GM21390 (cell line): ENCODE results near the gene SDSL.

Experiments
- ATAC-seq: cut with Tn5 transposase; IDR thresholded peaks from one replicate; pipeline ENCODE4 v1.9.1; 2021; ENCODE audit not compliant: unreplicated experiment

SDSL gene

DNA sequence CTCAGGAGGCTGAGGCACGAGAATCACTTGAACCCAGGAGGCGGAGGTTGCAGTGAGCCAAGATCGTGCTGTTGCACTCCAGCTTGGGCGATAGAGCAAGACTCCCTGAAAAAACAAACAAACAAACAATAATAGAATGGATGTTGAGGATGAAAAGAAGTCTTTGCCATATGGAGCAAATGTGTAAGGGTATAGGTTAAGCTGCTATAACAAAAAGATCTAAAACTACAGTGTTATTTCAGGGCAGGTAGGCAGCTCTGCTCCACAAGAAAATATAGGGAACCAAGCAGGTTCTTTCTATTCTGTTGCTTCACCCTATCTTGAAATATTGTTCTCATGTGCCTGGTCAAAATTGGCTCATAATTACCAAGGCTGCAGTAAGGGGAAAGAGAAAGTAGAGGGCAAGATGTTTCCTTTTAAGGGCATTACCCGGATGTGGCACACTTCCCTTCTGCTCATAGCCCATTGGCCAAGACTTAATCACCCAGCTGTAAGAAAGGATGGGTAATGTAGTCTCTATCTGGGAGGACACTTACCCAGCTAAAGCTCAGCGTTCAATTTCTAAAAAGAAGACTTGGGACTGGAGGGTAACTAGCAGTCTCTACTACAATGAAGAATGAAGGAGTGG lies 23.5 kb downstream of the SDSL start:
- ATAC-seq, result no peak

DNA sequence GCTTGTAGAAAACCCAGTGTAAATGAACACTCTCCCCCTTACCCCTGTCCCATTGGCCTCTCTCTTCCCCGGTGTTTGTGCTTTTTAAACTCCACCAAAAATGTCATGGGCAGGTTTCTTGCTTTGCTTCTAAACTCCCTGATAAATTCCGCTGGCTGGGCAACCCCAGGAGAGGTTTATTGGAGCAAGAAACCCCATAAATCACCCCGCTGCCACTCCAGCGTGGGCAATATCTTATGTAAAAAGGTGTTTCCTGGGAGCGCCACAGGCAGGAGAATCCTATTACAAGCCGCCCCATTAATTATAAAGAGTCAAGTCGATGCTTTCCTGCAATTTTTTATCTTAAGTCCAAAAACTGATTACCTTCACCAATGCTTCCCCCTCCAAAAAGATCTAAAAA lies 26.7 kb downstream of the SDSL start:
- no peak for ATAC-seq

DNA sequence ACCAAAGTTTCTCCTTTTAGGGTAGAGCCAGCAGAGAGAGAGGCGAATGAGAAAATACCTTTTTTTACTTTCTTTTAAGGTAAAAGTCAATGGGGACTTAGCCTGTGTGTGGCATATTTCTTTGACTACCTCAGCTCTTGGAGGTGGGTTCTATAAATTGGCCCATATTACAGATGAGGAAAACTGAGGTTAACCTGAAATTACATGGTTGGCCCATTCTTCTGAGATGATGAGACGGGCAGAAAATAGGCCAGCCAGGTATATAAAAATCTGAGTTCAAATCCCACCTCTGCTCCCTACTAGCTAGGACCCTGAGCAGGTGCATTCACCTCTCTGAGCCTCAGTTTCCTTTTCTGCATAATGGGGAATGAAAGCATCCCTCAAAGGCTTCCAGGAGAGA lies 27.1 kb downstream of the SDSL start:
- ATAC-seq, result no peak

DNA sequence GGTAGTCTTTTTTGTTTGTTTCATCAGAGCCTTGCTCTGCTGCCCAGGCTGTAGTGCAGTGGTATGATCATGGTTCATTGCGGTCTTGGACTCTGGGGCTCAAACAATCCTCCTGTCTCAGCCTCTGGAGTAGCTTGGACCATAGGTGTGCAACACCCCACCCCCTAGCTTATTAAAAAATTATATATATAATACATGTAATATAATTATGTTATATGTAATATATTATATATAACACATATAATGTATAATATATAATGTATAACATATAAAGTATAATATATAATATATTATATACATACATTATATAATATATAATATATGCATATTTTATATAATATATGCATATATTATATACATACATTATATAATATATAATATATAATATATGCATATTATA lies 27.7 kb downstream of the SDSL start:
- ATAC-seq, result no peak

DNA sequence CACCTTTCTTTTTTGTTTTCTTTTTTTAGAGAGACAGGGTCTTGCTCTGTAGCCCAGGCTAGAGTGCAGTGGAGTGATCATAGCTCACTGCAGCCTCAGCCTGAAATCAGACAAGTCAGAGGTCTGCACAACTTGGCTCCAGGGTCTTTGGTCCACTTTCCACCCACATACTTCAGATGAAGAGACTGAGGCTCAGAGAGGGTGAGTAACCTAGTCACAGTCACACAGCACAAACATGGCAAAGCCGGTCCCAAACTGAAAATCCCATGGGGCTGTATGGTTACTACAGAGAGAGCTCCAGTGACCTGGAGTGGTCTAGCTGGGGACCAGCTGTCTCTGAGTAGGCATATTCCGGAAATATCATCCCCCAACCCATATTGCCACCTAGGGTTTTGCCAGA lies 30.3 kb downstream of the SDSL start:
- ATAC-seq, result no peak

DNA sequence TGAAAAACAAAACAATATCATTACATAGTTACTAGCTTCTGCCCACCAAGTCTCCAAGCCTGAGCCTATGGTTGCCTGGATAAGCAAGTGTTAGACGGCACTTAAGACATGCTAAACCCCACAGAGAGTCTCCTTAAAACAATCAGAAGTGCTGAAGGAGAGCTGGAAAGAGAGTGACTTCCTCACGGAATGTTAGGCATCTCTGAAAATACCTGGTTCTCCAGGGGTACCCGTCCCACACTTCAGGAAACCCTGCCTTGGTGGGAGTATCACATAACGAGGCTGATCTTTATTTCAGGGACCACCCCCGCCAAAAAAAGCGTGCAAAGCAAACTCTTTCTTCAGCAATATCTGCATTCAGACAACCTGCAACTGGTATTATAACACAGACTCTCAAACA lies 31.1 kb downstream of the SDSL start:
- no peak for ATAC-seq

DNA sequence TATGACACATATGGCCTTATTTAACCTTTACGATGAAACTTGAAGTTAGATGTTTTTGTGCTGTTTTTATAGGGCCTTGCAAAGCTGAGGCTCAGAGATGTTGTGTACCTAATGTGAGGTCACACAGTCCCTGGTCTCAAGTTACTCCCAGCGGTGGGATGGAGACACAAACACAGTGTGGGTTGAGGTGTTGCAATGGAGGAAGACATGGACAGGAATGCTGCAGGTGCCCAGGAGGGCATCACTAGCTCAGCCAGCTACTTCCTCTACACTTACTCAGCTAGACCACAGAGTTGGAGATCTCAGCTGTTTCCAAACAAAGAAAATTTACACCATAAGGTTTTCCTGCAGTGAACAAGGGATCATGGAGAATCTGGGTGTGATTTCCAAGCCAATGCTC lies 34.0 kb downstream of the SDSL start:
- ATAC-seq, result no peak

DNA sequence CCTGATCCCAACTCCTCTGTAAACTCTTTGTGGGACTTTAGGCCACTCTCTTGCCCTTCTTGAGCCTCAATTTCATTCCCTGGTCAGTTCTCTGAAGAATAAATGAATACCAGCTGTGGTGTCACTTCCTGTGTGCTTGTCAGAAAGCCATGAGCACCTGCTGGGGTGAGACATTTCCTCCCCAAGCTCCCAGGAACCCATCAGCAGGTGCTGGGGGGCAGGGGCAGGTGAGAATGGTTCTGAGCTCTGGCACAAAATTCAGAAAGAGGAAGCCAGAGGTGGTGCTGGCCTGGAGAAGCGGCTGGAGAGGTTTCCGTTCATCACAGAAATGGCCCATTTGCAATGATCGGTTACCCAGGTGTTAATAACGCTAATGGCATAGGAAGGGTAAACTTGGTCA lies 34.6 kb downstream of the SDSL start:
- no peak for ATAC-seq

DNA sequence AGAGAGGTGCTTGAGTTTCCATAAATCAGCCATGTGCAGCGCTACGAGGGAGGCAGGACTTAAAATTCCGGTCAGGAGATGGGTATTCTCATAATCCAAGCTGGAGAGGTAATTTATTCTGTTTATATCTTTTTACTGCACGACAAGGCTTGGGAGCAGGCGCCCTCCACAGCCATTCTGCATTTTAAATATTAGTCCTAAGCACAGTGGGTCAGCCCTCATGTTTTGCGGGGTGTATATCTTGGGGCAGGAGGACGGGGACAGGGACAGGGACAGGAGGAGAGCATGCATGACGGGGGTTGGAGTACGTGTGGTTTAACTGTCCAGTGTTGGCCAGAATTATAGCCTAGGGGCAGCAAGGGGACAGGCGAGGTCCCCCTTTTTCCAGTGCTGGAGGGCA lies 35.0 kb downstream of the SDSL start:
- ATAC-seq, result no peak

DNA sequence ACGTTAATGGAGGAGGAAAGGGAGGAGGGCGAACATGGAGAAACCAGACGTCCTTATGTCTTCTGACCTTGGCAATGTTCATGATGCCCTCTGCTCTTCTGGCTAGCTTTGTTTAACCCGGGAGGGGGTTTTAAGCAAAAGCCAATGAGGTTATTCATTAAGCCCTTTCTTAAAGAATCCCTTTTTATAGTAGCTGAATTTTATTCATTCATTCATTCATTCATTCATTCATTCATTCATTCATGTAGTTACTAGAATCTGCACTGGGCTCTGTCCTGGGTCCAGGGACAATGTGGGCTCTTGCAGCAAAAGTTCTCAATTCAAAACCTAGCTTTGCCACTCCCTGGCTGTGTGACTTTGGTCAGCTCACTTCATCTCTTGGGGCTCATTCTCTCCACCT lies 35.5 kb downstream of the SDSL start:
- ATAC-seq, result no peak

DNA sequence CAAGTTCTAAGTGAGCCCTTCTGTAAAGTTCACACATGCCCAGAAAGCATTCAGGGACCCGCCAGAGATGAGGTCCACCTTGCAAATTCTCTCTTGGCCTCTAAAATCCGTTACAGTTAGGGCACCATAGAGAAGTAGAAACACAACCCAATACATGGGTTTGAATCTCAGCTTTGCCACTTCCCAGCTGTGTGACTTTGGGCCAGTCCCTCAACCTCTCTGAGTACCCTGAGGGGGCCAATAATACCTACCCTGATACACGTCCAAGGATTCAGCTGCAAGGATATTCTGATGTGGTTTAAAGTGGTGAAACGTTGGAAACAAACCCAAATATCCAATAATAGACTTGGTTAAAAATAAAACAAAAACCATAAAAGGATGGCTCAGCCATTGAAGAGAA lies 37.8 kb downstream of the SDSL start:
- no peak for ATAC-seq

DNA sequence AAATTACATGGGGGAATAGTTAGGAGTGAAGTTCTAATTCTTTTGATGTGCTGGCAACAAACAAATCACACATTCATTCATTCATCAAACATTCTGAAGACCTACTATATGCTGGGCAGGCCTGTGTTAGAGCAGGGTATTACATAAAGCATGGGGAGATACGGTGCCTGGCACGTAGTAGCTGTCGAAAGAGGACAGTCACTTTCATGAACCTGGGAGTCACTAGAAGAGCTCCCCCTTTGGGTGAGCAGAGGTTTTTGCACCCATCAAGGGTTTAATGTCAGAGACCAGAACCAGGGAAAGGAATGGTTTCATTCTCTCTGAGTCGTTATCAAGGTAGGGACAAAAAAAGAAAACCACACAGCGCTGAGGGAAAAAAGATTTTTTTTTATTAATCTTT lies 39.5 kb downstream of the SDSL start:
- ATAC-seq, result no peak

DNA sequence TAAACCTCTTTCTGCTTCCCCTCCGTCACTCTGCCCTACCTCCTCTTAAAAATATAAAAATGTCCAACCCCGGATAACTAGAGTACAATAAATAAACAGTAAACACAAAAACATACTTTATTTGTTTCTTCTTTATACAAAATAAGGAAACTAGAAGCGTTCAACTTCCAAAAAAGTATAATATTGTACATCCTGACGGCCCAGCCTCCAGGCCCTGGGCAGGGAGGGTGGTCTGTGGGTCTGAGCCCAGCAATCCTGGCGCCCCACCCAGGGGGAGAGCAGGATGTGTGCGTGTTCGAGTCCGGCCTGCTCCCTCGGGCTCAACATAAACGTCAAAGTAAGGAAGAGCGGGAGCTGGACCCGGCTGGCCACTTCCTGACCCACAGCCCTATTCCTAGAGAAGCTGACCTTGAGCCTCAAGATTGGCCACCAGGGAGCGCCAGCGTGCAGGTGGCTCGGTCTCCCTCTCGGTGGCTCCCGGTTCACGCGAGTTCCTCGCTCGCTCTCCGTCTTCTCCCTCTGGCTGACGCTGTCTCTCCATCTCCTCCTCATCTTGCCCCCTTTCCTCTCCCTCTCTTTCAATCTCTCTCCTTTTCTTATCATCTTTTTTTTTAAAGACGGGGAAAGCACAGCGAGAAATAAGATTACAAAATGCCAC lies 40.1 kb downstream of the SDSL start:
- ATAC-seq, result no peak

DNA sequence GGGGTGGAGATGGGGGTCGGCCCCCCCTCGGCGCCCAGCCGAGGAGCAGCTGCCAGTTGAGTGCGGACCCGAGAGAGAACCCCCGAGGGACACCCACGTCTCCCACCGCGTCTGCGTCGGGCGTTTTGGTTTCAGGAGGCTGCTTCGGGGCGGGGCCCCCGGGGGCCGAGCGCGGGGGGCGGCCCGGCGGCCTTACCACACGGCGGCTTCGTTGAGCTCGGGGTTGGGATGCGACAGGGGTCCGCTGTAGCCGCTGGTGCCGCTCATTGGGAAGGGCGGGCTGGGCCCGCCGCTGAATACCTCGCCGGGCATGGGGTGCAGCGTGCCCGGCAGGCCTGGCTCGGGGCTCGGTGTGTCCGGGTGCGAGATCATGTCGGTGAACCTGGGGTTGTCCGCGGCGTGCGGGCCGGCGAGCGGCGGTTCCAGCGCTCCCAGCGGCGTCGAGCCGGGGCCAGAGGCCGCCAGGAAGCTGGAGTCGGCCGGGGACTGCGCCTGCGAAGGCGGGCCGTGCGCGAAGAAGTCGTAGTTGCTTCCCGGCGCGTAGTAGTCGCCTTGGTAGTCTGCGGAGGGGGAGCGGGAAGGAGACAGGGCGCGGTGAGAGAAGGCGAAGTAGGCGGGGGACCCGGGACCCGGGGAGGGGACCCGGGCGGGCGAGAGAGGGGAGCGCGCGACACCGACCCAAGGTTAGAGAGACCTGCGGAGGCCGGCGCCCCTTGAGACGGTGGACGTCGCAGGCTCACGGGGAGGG lies 41.0 kb downstream of the SDSL start:
- ATAC-seq, result no peak

DNA sequence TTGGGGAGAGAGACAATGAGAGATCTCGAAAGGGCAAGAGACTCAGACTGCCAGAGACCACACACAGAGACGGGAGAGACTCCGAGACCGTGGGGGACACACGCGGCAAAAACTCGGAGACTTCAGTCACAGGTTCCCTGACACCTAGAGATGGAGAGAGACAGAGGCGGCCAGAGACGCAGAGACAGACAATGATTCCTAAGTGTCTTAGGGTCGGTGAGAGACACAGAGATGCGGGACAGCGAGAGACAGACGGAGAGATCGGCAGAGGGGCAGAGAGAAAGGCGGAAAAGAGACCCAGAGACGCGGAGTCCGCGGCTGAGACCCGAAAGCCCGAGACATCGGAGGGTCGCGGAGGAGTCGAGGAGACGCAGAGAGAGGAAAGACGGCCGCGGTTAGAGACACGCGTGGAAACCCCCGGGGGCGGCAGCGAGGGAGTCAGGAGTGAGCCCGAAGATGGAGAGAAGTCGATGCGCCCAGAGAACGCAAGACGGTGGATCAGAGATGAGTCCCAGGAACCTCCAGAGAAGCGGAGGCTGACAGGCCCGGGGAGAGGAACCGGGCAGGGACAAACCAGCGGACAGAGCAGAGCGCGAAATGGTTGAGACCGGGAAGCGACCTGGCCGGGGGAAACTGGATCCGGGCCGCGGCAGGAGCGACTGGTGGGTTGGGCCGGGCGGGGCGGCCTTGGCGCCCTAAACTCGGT lies 41.7 kb downstream of the SDSL start:
- ATAC-seq, result no peak

DNA sequence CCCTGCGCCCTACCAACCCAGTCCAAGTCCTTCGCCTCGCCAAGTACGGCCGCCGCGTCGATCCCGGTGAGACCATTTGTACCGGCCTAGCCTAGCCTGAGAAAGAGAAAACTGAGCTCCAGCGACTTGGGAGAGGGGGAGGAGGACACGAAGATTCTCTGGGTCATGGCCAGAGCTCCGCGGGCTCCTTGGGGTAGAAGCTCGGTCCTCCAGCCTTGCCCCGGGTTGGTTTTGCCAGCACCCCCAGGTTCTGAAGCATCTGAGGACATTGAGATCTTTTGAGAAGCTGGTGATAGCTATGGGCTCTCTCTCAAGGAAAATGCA lies 42.2 kb downstream of the SDSL start:
- no peak for ATAC-seq

DNA sequence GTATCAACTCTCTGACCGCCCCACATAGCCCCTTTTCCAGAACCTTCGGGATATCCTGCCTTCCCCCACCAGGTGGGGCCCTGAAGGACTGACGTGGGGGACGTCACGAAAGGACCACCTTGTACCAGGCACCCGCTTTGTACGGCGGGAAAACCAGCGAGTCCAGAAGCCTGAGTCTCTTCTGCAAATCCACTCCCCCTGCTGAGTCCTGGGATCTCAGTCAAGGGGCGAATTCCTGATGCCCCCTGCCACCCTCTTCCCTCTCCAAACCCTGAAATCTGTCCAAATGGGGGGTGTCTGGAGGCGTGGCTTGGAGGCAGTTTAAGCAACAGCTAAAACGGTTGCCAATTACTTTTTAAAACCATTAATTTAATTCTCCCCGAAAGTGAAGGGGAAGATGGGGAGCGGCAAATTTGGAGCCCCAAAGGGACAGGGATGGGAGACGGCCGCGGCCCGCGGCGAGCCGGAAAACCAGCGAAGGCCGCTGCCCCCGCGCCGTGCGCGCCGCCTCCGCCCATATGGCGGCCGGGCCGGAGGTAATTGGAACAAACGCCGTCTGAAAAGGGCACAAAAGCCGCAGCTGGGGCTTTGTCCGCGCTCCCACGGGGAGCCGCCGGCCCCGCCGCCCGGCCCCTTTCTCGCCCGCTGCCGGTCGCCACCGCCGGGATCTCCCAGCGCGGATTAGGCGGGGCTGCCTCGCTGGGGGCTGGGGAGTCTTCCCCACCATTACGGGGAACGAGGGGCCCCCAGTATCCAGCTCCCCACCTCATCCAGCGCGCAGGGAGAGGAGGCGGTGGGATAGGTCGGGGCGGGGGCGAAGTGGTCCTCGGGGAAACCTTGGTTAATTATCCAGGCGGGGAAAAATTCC lies 42.9 kb downstream of the SDSL start:
- ATAC-seq, result no peak

DNA sequence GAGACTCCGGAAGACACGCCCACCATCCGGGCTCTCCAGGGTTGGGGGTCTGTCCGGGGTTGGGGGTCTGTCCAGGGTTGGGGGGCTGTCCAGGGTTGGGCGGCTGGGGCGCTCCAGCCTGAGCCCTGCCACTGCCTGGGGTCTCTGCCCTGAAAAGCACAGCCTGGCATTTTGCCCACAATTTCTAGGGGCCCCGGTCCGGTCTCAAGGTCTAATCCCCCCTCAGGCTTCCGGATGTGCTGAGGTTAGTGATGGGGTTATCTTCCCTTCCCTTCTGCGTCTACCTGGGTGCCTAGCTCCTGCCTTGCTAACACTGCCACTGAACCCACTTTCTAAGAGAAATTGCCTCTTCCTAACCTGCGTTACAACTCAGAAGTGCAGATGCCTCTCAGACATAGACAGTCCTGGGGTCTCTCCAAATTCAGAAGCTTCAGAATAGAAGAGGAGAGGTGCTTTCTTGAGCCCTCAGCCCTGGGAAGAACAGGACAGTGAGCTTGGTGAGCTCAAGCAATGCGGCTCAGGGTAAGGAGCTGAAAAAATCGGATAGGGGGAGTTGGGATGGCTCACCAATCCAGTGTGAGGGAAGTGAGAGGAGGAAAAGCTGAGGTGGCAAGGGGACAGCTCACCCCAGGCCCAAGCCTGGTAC lies 43.8 kb downstream of the SDSL start:
- ATAC-seq, result no peak

DNA sequence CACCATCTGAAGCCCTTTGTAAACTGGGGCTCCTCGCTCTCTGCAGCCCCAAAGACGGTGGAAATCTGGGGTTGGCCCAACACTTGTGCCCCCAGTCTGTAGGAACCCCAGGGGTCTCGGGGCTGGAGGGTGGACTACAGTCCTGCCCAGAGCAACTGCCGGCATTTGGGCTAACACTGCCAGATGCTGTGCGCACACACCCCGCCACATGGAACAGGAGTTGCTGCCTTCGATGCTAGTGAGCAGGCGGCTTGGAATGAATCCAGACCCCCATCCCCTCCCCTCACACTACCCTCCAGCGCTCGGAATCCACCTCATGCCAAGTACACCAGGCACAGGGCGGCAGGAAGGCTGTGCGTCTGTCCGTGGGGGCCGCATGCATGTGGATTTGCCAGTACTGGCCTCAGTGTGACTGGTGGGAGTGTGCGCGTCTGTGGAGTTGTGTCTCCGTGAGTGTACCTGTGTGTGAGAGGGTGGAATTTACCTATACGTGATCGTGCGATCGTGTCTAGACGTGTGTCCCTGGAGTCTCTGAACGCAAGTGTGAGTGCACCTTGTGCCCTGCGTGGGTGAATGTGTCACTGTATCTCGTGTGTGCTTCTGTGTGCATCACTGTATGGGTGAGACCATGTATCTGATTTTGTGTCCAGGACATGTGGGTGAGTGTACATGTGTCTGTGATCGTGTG lies 44.4 kb downstream of the SDSL start:
- no peak for ATAC-seq

DNA sequence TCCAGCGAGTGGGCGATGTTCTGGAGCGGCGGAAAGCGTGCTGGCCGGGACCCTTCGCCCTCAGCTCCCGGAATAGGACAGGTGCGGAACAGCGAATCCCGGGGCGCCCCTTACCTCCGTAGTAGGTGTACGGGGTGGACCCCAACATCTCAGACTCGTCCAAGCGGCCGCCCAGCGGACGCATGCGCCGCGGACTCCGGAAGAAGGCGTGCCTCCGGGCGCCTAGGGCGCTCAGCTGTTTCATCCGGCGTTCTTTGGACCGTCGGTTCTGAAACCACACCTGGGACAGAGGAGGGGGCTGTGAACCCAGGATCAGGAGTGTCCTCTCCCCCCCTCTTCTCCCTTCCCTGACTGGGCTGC lies 44.9 kb downstream of the SDSL start:
- ATAC-seq, result no peak
